Glutamatergic neuron (in vitro differentiated cells): ENCODE results near the gene AGPAT2. TPM values are rescaled to one million over a fixed set of nuclear protein-coding genes. Genes with fewer than 3 reads are reported as not detected.

Source experiments
- DNase-seq: peaks from one replicate; pipeline ENCODE4 v3.0.0; 2022
- H3K27ac Mint-ChIP-seq: one replicate; pipeline ENCODE4 v1.8.0; 2020; ENCODE audit warnings: mild to moderate bottlenecking, mixed read lengths, inconsistent platforms; ENCODE audit not compliant: unreplicated experiment
- H3K27me3 Mint-ChIP-seq: one replicate; pipeline ENCODE4 v1.8.0; 2020; ENCODE audit warnings: mild to moderate bottlenecking, moderate library complexity, mixed read lengths, inconsistent platforms; ENCODE audit not compliant: unreplicated experiment
- H3K36me3 Mint-ChIP-seq: one replicate; pipeline ENCODE4 v1.8.0; 2020; ENCODE audit warnings: mild to moderate bottlenecking, mixed read lengths, inconsistent platforms; ENCODE audit not compliant: unreplicated experiment
- H3K4me1 Mint-ChIP-seq: one replicate; pipeline ENCODE4 v1.8.0; 2020; ENCODE audit warnings: mild to moderate bottlenecking, low read depth, mixed read lengths, inconsistent platforms; ENCODE audit not compliant: unreplicated experiment
- H3K4me3 Mint-ChIP-seq: one replicate; pipeline ENCODE4 v1.8.0; 2020; ENCODE audit warnings: mild to moderate bottlenecking, mixed read lengths, inconsistent platforms; ENCODE audit not compliant: unreplicated experiment
- H3K9me3 Mint-ChIP-seq: one replicate; pipeline ENCODE4 v1.8.0; 2020; ENCODE audit warnings: mild to moderate bottlenecking, moderate library complexity, mixed read lengths, inconsistent platforms; ENCODE audit not compliant: unreplicated experiment
- total RNA-seq: library from RNA; stranded (reverse); fragmentation: NEBNext Ultra II Directional; extraction: Animal tissue kit (Norgen Biotek cat#: 25700); gene quantifications from one replicate; pipeline ENCODE4 v1.2.1, GENCODE V29; 2021; ENCODE audit not compliant: unreplicated experiment
- TF ChIP-seq, protein P1 (sequence below): fragments of 200-600 bp; sonication (generic); IDR thresholded peaks from one replicate; pipeline ENCODE4 v1.5.0; 2021; ENCODE audit not compliant: partially characterized antibody, unreplicated experiment

Gene AGPAT2
- total RNA-seq, 1 donor from 2014 or later = 72.8 TPM

DNA sequence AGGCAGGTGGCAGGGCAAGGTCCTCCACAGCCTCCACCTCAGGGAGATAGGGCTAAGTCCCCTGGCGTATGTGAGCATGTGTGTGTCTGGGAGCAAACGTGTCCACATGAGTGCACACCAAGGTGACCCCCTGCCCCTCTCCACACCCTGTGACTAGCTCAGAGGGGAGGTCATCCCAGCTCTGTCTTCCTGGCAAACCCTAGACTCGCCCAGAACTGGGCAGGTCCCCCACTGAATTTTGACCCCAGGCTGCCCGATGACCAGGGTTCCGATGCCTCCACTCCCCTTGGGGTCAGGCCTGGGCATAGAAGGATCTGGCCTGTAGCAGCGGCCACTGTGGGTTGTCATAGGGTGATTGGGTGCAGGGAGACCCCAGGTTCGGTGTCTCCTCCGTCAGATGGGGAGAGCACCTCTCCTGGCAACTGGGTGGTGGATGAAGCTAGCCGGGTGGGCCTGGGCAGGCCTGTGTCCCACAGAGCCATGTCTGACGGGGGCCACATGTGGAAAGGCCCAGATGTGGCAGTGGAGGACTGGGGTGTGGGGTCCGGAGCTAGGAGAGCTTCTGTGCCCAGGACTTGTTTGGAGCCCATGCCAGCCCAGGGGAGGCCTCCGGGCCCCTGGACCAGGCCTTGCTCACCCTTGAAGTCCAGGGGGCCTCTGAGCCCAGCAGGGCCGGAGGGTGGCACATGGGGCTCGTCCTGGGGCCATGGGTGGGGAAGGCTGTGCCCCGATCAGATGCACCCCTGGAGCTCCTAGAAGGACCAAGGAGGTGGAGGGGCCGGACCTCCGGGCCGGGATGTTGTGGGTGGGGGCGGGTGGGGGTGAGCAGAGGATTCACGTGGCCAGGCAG lies 31.3 kb upstream of the AGPAT2 start:
- no peak for DNase-seq
- Mint-ChIP-seq H3K27ac (no peak overlapping the region), H3K36me3 (no peaks in the 10 kb centered on the region), H3K9me3 (peaks cover 3% of the 10 kb centered on the region), H3K4me1 (peaks cover 4% of the 10 kb centered on the region), H3K27me3 (peaks cover under 1% of the 10 kb centered on the region), H3K4me3 (no peak overlapping the region)
- TF ChIP-seq, protein P1, sequence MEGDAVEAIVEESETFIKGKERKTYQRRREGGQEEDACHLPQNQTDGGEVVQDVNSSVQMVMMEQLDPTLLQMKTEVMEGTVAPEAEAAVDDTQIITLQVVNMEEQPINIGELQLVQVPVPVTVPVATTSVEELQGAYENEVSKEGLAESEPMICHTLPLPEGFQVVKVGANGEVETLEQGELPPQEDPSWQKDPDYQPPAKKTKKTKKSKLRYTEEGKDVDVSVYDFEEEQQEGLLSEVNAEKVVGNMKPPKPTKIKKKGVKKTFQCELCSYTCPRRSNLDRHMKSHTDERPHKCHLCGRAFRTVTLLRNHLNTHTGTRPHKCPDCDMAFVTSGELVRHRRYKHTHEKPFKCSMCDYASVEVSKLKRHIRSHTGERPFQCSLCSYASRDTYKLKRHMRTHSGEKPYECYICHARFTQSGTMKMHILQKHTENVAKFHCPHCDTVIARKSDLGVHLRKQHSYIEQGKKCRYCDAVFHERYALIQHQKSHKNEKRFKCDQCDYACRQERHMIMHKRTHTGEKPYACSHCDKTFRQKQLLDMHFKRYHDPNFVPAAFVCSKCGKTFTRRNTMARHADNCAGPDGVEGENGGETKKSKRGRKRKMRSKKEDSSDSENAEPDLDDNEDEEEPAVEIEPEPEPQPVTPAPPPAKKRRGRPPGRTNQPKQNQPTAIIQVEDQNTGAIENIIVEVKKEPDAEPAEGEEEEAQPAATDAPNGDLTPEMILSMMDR = no peak

DNA sequence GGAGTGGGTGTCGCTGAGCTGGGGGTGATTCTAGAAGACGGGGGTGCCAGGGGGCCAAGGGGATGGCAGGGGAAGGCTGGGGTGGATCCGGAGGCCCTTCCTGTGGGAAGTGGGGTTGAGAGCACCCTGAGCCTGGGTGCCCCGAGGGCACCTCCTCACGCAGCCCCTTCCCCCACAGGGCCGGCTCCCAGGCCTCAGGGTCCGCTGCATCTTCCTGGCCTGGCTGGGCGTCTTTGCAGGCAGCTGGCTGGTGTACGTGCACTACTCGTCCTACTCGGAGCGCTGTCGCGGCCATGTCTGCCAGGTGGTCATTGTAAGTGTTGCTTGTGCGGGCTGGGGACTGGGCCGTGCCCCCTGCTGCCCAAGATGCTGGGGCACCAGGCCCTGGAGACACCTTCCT lies 30.1 kb upstream of the AGPAT2 start:
- H3K4me3 Mint-ChIP-seq = no peak overlapping the region
- TF ChIP-seq, protein P1 = no peak
- no peak overlapping the region for H3K27ac Mint-ChIP-seq
- peaks cover 6% of the 10 kb centered on the region for H3K4me1 Mint-ChIP-seq
- no peak for DNase-seq
- H3K9me3 Mint-ChIP-seq = peaks cover 3% of the 10 kb centered on the region
- H3K27me3 Mint-ChIP-seq = no peaks in the 10 kb centered on the region
- H3K36me3 Mint-ChIP-seq = no peaks in the 10 kb centered on the region

DNA sequence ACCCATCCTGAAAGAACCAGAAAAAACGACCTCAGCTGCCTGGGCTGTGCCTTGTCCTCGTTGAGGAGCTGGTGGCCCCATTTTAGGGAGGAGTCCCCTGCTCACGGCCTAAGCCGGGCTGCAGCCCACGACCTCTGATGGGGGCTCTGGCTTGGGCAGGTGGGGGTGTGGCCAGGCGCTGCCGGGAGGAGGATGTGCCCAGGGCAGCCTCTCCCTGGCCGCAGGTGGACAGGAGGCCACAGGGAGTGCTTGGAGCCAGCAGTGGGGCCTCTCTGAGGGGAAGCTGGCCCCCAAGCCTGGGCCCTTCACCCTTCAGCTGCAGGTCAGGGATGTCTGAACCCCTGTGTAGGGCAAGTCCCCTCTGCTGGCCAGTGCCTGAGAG lies 27.6 kb upstream of the AGPAT2 start:
- peaks cover 5% of the 10 kb centered on the region for H3K9me3 Mint-ChIP-seq
- DNase-seq = no peak
- peaks cover 5% of the 10 kb centered on the region for H3K4me1 Mint-ChIP-seq
- H3K36me3 Mint-ChIP-seq = no peaks in the 10 kb centered on the region
- no peak overlapping the region for H3K4me3 Mint-ChIP-seq
- TF ChIP-seq, protein P1 = no peak
- peaks cover 5% of the 10 kb centered on the region for H3K27me3 Mint-ChIP-seq
- no peak overlapping the region for H3K27ac Mint-ChIP-seq

DNA sequence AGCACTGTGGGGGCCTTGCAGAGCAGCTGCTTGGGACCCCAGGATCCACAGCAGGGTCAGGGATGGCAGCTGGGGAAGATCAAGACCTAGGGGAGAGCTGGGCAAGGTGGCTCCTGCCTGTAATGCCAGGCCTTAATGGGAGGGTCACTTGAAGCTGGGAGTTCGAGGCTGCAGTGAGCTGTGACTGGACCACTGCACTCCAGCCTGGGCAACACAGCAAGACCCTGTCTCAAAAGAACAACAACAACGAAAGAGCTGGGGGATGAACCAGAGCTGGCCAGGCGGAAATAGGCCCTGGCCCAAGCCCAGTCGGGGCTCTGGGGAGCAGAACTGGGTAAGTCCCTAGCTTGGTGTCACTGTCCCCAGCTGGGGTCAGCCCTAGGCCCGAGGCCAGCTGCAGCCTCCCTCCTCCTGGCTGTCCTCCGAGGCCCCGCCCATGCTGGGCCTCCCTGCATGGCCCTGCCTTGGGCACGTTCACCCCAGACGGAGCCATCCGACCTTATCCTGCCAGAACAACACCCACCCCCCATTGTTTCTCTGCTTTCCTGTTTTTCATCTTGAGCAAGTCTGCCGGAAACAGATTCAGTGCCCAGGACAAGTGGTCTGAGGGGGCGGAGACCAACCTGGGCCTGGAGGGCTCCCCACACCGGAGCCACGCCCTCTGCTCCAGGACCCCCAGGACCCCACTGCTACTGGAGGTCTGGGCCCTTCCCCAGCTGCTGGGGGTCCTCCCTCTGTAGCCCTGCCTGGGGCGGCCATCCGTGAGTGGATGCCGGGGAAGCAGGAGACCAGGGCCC lies 27.0 kb upstream of the AGPAT2 start:
- H3K27ac Mint-ChIP-seq = peak overlapping the region; percentile 52
- H3K9me3 Mint-ChIP-seq = peaks cover 5% of the 10 kb centered on the region

More for the DNA sequence above, 27.0 kb upstream of the AGPAT2 start:
- H3K27me3 Mint-ChIP-seq = peaks cover 5% of the 10 kb centered on the region
- TF ChIP-seq, protein P1 = no peak
- peak overlapping the region; percentile 64 for H3K4me3 Mint-ChIP-seq
- no peaks in the 10 kb centered on the region for H3K36me3 Mint-ChIP-seq
- no peak for DNase-seq
- peaks cover 5% of the 10 kb centered on the region for H3K4me1 Mint-ChIP-seq
